NCI-H510A treated with DMSO at 0.1 percent for 48 hours (cell line): ENCODE results near the gene CAMTA1.

ENCODE experiments used
- DNase-seq: peaks from one replicate; lab custom pipeline; 2025; lab: John Stamatoyannopoulos, UW

The CAMTA1 gene

DNA sequence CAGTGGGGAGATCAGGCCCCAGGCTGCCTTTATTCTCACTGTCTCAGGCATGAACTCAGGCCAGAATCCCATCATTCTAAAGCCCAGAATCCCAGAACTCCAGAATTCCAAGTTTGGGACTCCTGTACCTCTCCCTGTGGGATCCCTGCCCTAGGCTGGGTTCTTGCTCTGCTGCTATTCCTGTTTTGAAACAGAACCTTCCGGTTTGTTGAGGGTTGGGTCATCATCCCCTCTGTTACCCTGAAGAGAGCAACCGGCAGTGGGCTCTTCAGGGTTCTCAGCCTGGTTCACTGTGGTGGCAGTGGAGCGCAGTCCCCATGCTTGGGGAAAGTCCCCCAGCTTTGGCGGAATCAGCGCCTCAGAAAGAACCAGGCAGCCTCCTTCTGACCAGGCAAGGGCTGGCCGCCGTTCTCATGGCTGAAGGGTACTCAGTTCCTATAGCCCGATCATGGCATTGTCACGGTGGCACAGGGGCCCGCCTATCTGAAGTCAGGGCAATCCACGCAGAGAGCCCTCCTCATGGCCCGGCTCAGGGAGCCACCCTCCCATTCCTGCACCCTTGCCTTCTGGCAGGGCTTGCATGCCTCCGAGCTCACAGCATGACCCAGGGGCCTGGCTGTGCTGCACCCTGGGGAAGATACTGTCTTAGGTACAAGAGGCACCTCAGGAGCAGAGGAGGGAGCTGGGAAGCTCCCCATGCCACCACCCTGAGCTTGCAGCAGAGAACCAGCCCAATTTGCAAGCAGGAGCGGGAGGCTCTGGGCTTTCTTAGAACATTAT, 650.2 kb downstream of the CAMTA1 start:
- no peak for DNase-seq

DNA sequence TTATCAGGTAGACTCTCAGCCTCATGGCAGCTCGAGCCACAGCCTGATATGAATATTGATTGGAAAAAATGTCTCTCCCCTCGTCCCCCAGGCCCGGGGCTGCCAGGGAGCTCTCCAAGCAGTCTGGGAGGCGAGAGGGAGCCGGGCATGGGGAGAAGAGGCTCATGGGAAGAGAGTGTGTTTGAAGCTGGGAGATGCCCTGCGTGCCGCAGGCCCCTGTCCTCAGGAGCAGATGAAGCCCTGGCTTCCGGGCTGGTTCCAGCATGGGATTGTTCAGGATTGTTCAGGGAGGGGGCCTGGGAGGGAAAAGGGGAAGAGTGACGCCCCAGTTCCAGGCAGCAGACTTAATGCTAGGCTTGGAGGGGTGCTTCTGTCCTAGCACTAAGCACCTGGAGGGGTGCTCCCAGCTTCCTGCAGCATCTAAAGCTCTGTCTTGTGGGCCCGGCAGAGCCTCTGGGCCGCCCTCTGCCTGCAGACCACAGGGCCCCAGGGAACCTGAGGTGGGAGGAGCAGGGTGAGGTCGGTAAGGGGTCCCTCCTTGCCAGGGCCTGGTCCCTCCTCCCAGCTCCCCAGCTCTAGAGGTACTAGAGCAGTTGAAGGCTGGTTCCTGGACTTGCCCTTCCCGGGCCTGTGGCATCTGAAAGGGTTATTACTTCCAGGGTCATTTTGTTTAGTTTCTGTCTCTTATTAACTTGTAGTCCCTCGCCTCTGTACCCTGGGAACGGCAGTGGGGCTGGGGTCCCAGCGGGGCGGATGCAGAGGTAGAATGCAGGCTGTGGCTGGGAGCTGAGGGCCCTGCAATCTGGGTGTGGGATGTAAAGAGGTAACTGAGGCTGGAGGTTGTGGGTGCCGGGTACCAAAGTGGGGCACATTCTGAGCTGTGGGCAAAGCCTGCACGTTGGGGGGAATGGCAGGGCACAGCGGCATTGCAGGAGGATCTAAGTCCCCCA, 651.1 kb downstream of the CAMTA1 start:
- DNase-seq = no peak

- DNase-seq = no peak
These were observed 651.8 kb downstream of the CAMTA1 start for GRCh38 chr1:7437036-7437435.

DNA sequence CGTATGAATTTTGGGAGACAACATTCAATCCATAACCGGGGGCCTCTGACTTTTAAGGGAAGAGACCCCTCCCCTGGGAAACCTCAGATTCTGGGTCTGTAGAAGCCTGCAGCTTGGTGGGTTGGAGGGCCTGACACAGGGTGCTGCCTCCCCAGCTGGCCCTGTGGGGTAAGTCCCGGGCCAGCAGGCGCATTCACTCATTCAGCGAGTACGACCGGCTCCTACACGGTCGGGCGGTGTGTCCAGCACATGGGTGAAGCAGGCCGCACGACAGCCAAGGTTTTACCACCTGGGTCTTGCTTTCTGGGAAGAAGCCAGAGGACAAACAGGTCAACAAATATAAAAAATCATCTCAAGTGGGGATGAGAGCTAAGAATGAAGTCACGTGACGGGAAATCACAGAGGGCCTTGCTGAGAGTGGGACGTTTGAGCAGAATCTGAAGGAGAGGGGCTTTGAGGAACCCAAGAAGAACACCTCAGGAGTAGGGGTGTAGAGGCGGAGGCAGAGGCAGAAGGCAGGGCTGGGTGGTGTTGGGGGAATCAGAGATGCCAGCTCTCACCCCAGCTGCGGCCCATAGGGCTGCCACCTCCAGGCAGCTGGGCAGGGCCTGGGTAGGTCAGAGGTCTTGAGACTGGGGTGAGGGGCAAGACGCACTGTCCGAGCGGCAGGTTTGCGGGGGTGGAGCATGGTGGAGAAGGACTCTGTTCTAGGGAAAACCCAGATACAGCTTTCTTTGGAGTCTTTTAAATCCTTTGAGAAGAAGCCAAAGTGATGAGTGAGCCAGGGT, 652.5 kb downstream of the CAMTA1 start:
- no peak for DNase-seq

GRCh38 chr1:7438396-7438785, 653.1 kb downstream of the CAMTA1 start:
- no peak for DNase-seq

DNA sequence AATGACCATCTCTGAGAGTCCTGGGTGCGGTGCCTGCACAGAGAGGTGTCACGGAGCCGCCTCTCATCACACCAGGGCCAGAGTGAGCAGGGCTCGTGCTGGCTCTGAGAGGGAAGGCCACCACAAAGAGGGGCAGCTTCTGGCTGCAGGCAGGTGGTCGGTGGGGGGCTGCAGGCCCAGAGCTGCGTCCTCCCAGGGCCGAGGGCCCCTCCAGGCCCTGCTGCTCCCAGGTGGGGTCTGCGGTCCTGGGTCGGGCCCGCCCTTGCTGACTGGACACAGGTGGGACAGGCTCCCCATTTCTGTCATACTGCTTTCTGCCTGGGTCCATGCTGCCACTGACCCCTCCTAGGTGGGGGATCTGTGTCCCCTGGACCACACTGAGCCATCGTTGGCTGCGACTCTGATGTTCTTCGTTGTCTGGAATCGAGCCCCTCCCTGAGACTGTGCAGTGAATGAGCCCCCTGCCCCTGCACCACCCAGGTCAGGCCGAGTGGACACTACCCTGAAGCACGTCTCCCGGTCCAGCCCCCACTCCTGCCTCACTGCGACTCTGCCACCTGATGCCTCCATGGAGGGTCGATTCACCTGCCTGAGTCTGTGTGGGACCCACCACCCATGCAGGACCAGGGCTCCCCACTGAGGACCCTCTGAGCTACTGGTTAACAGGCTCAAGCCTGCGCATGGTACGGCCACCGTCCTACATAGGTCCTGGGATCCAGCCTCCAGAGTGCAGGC, 653.8 kb downstream of the CAMTA1 start:
- no peak for DNase-seq

GRCh38 chr1:7440154-7440553, 654.9 kb downstream of the CAMTA1 start:
- DNase-seq = no peak

- no peak for DNase-seq
These were observed 656.0 kb downstream of the CAMTA1 start for GRCh38 chr1:7441143-7441841.

DNA sequence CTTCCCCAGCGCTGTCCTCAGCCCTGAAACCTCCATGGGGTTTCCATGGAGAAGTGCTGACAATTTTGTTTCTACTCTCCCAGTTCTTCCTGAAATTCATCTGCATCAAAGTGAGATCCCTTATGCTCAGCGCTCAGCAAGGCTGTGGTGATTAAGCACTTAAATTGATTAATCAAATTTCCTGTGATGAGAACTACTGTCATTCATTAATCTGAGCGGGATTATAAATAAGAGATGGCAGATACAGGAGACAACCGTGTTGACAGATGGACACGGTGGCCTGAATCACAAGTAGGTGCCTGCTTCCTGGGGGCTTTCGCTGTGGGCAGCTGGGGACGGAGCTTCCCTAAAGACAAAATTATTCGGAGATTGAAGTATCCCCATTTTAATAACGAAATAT, 656.8 kb downstream of the CAMTA1 start:
- no peak for DNase-seq

GRCh38 chr1:7442918-7443317, 657.7 kb downstream of the CAMTA1 start:
- DNase-seq = no peak

DNA sequence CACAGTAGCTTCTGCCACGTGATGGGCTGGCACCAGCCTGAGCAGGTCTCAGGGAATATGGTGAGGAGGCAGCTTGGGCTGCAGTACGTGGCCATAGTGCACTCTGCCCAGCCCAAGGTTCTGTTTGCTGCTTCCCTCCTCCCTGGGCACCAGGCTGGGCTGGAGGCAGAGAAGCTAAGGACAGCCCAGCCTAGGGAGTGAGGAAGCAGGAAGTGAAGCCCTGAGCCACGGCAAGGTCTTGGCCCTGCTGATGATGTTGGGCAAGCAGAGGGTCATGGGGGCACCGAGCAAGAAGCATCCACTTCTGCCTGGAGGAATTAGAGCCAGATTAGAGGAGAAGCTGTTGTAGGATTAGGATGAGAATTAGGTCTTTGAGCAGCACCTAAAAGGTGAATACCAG, 659.1 kb downstream of the CAMTA1 start:
- no peak for DNase-seq

- DNase-seq = peak; percentile 94
These were observed 661.8 kb downstream of the CAMTA1 start for GRCh38 chr1:7447093-7447492.

GRCh38 chr1:7447736-7448135, 662.5 kb downstream of the CAMTA1 start:
- DNase-seq = peak; percentile 62

- DNase-seq = no peak
These were observed 663.7 kb downstream of the CAMTA1 start for GRCh38 chr1:7448986-7449385.

GRCh38 chr1:7449750-7450149, 664.5 kb downstream of the CAMTA1 start:
- DNase-seq = no peak

- DNase-seq = no peak
These were observed 665.6 kb downstream of the CAMTA1 start for GRCh38 chr1:7450838-7451237.

- no peak for DNase-seq
These were observed 667.8 kb downstream of the CAMTA1 start for GRCh38 chr1:7453038-7453437.

DNA sequence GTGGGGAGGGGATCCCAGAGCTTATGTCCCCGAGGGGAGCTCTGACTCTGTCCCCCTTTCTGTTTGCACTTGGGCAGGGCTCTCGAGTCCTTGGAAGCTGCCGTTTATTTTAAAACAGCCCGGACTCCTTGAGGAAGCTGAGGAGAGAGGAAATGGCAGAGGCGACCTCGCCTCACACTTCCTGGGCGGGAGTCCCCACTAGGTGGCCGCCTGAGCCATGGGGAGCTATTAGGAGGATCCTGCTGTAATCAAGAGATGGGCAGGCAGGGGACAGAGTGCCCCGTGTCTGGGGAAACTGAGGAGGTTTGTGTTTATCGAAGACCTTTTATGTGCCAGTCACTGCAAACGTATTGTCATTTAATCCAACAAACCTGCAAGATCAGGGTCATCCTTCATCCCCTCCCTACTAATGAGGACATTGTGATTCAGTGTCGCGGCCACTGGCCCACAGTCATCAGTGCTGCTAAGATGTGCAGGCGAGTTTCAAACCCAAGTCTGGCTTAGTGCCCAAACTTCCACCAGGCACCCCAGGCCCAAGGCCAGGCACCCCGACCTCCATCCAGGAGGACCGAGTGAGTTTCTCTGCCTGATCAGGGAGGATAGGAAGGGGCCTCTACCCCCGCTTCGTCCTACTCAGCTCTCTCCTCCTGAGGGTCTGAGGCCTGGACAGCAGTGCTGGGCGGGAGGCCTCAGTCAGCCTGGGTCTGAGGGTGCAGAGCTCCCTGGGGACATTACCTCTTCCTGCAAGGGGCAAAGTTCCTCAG, 669.0 kb downstream of the CAMTA1 start:
- peak; percentile 46 for DNase-seq

DNA sequence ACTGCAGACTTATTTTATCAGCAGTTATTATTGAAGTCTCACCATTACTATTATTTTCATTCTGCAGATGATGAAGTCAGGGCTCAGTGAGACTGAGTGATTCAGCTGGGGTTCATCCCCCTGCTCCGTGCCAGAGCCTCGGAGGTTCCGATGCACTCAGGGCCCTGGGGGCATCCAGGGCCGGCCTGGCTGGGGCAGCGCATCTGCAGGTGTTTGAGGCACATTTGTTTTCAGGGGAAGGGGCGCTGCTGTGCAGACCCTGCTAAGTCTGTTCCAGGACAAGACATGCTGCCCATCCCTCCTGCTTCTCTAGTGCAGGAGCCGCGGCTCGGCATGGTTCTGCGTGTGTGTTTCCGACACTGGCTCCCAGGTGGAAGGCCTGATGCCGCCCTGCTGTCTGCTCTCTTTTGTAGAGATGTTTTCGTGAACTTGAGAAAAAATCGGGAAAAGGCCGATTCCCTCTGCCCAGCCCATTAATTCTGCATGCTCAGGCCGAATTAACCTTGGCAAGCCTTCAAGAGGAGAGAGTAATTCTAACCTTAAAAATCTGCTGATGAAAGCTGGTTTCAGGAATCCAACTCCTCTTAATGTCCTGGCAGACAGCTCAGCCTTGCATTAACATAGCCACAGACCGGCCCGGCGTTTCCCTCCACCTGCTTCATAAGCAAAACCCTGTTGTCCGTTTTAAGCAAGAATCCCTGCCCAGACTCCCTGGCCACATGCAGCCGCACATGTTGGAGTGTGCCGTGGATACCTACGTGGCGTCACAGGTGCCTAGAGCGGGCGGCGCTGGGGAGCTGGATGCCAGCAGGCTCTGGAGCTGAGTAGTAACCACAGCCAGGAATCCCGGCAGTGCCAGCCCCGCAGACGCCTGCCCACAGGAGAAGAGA, 669.9 kb downstream of the CAMTA1 start:
- DNase-seq = no peak
